ENCODE results near the gene HSF5. TPM values are rescaled to one million over a fixed set of nuclear protein-coding genes. Genes with fewer than 3 reads are reported as not detected.

HSF5 gene
- total RNA-seq, 6 experiments from 2014 or later = 0.06 to 0.18 (median 0.10) TPM; not detected in 1

- ATAC-seq (no peak), DNase-seq (no peak)
- TF ChIP-seq POLR2A (IDR thresholded peaks at IDR 0.05) (no peak), CTCF (IDR thresholded peaks at IDR 0.05) (no peak)
- 41% methylated on average over 14 of the region's 14 CpGs for WGBS (ENCODE audit: insufficient coverage, low coverage, low lambda C conversion rate, missing lambda C conversion rate)
- Histone ChIP-seq H3K9me3 (no peaks in the 10 kb centered on the region), H3K4me3 (peak overlapping the region; percentile 75 to 87 (median 86)), H3K27me3 (no peaks in the 10 kb centered on the region), H3K4me1 (peaks cover 0 to 39% (median 10%) of the 10 kb centered on the region in 4 donors), H3K27ac (peak overlapping the region in 2 of 3 donors; percentile 42 to 97), H3K36me3 (peaks cover 5 to 44% (median 23%) of the 10 kb centered on the region in 4 donors)
- intact Hi-C loops (cut with DNase I) = no loop called here
Observed at GRCh38 chr17:58513267-58513964, 25.2 kb upstream of the HSF5 start.

- ATAC-seq (no peak), DNase-seq (no peak)
- peaks cover 5 to 77% (median 37%) of the 10 kb centered on the region in 4 donors for H3K36me3 ChIP-seq
- intact Hi-C loops (cut with DNase I) = no loop called here
- H3K9me3 ChIP-seq = no peaks in the 10 kb centered on the region
- H3K4me1 ChIP-seq = peaks cover 0 to 54% (median 18%) of the 10 kb centered on the region in 4 donors
- WGBS (ENCODE audit: insufficient coverage, low coverage, low lambda C conversion rate, missing lambda C conversion rate) = 85% methylated on average over 5 of the region's 5 CpGs
- no peak overlapping the region for H3K4me3 ChIP-seq
- no peak overlapping the region for H3K27ac ChIP-seq
- H3K27me3 ChIP-seq = no peaks in the 10 kb centered on the region
- TF ChIP-seq POLR2A (IDR thresholded peaks at IDR 0.05) (no peak), CTCF (IDR thresholded peaks at IDR 0.05) (no peak)
Observed at GRCh38 chr17:58510075-58510474, 21.9 kb upstream of the HSF5 start.

- ATAC-seq (peak; percentile 4 to 52 (median 6)), DNase-seq (peak in 2 of 3 donors; percentile 66 to 80)
- peaks cover 5 to 93% (median 49%) of the 10 kb centered on the region in 4 donors for H3K36me3 ChIP-seq
- 72% methylated on average over 7 of the region's 10 CpGs for WGBS (ENCODE audit: insufficient coverage, low coverage, low lambda C conversion rate, missing lambda C conversion rate)
- peak overlapping the region; percentile 68 to 85 (median 76) for H3K27ac ChIP-seq
- H3K9me3 ChIP-seq = no peaks in the 10 kb centered on the region
- H3K4me1 ChIP-seq = peaks cover 0 to 46% (median 14%) of the 10 kb centered on the region in 4 donors
- no peaks in the 10 kb centered on the region for H3K27me3 ChIP-seq
- no peak overlapping the region for H3K4me3 ChIP-seq
- TF ChIP-seq CTCF (IDR thresholded peaks at IDR 0.05) (no peak), POLR2A (IDR thresholded peaks at IDR 0.05) (no peak)
- intact Hi-C loops (cut with DNase I) = no loop called here
Observed at GRCh38 chr17:58508341-58509067, 20.3 kb upstream of the HSF5 start.

GRCh38 chr17:58507123-58507634, 19.0 kb upstream of the HSF5 start:
- Histone ChIP-seq H3K27me3 (no peaks in the 10 kb centered on the region), H3K4me1 (peaks cover 0 to 38% (median 12%) of the 10 kb centered on the region in 4 donors), H3K36me3 (peaks cover 5 to 100% (median 52%) of the 10 kb centered on the region in 4 donors), H3K27ac (peak overlapping the region; percentile 76 to 85 (median 82)), H3K9me3 (no peaks in the 10 kb centered on the region), H3K4me3 (peak overlapping the region in 1 of 3 donors; percentile 8)
- peak; percentile 88 to 95 (median 94) for DNase-seq
- no peak for TF ChIP-seq POLR2A (IDR thresholded peaks at IDR 0.05)
- TF ChIP-seq CTCF (IDR thresholded peaks at IDR 0.05) = peak in 1 of 4 donors; percentile 4
- intact Hi-C loops (cut with DNase I) = no loop called here
- peak; percentile 82 to 87 (median 83) for ATAC-seq
- 57% methylated on average over 5 of the region's 13 CpGs for WGBS (ENCODE audit: insufficient coverage, low coverage, low lambda C conversion rate, missing lambda C conversion rate)
